Cardiac fibroblast (primary cell): ENCODE data around the gene TSGA10IP.
A peak's percentile ranks its signal among the peaks of the same experiment; 100 is the strongest.

ENCODE experiments used
- DNase-seq, 2 donors: peaks; one replicate each; pipeline versions ENCODE4 v3.0.0 to v3.0.0-alpha.2; 2010; ENCODE audit warnings: low read depth in 2 of 2
- H3K4me3 ChIP-seq, 2 donors: replicated peaks in 1 of 2; 1 replicate in 1 of 2; 2 replicates in 1 of 2; pipeline ENCODE4 v1.5.1; 2011; ENCODE audit warnings: low read depth in 2 of 2, low read length in 2 of 2, mild to moderate bottlenecking in 2 of 2, moderate library complexity in 1 of 2
- CTCF ChIP-seq: IDR thresholded peaks from one replicate; pipeline ENCODE4 v1.5.1; 2011; ENCODE audit warnings: low read depth, mild to moderate bottlenecking, low read length, inconsistent platforms

The TSGA10IP gene

DNA sequence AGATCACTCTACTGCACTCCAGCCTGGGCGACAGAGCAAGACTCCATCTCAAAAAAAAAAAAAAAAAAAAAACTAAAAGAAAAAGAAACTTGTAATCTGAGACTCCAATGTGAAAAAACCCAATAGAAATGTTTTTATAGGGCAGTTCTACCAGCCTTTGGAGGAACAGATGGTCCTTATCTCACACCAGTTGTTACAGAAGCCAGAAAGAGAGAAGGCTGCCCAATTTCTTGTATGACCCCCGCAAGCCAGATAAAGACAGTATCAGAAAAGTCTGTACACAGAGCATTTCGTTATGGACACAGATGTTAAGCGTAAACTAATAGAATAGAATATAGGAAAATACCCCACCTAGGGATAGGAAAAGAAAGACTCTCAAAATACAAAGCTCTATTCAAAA lies 11.3 kb upstream of the TSGA10IP start:
- H3K4me3 ChIP-seq, result no peak overlapping the region
- DNase-seq, result peak in 1 of 2 donors; percentile 70
- no peak for TF ChIP-seq CTCF

- no peak overlapping the region for H3K4me3 ChIP-seq
- no peak for DNase-seq
- no peak for TF ChIP-seq CTCF
Measured at GRCh38 chr11:65937766-65938165, 7.5 kb upstream of the TSGA10IP start.

GRCh38 chr11:65941720-65942310 lies 3.5 kb upstream of the TSGA10IP start:
- H3K4me3 ChIP-seq, result no peak overlapping the region
- TF ChIP-seq CTCF, result no peak
- no peak for DNase-seq

DNA sequence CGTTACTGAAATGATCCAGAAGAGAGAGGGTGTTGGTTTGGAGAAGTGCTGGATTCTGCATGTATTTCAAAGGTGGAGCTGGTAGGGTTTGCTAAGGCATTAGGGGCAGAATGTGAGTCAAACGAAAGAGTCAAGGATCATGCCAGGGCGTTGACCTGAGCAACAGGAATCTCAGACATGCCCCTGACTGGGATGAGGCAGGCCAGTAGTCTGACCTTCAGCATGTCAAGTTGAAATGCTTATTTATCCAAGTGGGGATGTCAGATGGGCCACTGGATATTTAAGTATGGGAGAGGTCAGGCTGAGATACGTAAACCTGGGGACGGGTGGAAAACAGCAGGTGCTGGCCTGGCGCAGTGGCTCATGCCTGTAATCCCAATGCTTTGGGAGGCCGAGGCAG lies 2.7 kb upstream of the TSGA10IP start:
- no peak for TF ChIP-seq CTCF
- H3K4me3 ChIP-seq, result no peak overlapping the region
- no peak for DNase-seq

GRCh38 chr11:65944191-65944590 lies 1.1 kb upstream of the TSGA10IP start:
- no peak for TF ChIP-seq CTCF
- H3K4me3 ChIP-seq, result no peak overlapping the region
- no peak for DNase-seq

GRCh38 chr11:65944767-65945166 lies 513 bp upstream of the TSGA10IP start:
- no peak for DNase-seq
- H3K4me3 ChIP-seq, result no peak overlapping the region
- no peak for TF ChIP-seq CTCF

GRCh38 chr11:65945941-65946558 lies 770 bp downstream of the TSGA10IP start:
- no peak for DNase-seq
- H3K4me3 ChIP-seq, result no peak overlapping the region
- no peak for TF ChIP-seq CTCF
